Smooth muscle cell (in vitro differentiated cells): Measurements from ENCODE around the gene DNAJB13. TPM values are rescaled to one million over a fixed set of nuclear protein-coding genes. Genes with fewer than 3 reads are reported as not detected.

ENCODE experiments used
- DNase-seq: peaks from one replicate; lab custom pipeline; 2025; ENCODE audit not compliant: unreplicated experiment; lab: John Stamatoyannopoulos, UW
- H2AFZ ChIP-seq: fragments of 200-600 bp; sonication (generic); 2 replicates; pipeline ENCODE4 v1.6.0; 2016; ENCODE audit warnings: antibody characterized with exemption, low read depth, mild to moderate bottlenecking
- H3F3A ChIP-seq: fragments of 200-600 bp; sonication (generic); 2 replicates; pipeline ENCODE4 v1.6.0; 2017; ENCODE audit warnings: antibody characterized with exemption, low read depth
- H3K27ac ChIP-seq: fragments of 200-600 bp; sonication (generic); 2 replicates; pipeline ENCODE4 v1.5.1; 2016; ENCODE audit warnings: low read depth, mild to moderate bottlenecking
- H3K27me3 ChIP-seq: fragments of 200-600 bp; sonication (generic); 2 replicates; pipeline ENCODE4 v1.6.1; 2016; ENCODE audit warnings: low read depth, mild to moderate bottlenecking
- H3K36me3 ChIP-seq: fragments of 200-600 bp; sonication (generic); 2 replicates; pipeline ENCODE4 v1.5.1; 2016; ENCODE audit warnings: low read depth
- H3K4me1 ChIP-seq: fragments of 200-600 bp; sonication (generic); 2 replicates; pipeline ENCODE4 v1.5.1; 2016; ENCODE audit warnings: low read depth
- H3K4me2 ChIP-seq: fragments of 200-600 bp; sonication (generic); 2 replicates; pipeline ENCODE4 v1.6.0; 2016; ENCODE audit warnings: mild to moderate bottlenecking
- H3K4me3 ChIP-seq: fragments of 200-600 bp; sonication (generic); 2 replicates; pipeline ENCODE4 v1.5.1; 2016; ENCODE audit warnings: mild to moderate bottlenecking
- H3K79me2 ChIP-seq: fragments of 200-600 bp; sonication (generic); 2 replicates; pipeline ENCODE4 v1.6.0; 2016; ENCODE audit warnings: low read depth, mild to moderate bottlenecking
- H3K9ac ChIP-seq: fragments of 200-600 bp; sonication (generic); 2 replicates; pipeline ENCODE4 v1.6.0; 2016; ENCODE audit warnings: low read depth
- H3K9me3 ChIP-seq: fragments of 200-600 bp; sonication (generic); replicated peaks from 2 replicates; pipeline ENCODE4 v1.5.1; 2016; ENCODE audit warnings: low read depth
- H4K20me1 ChIP-seq: fragments of 200-600 bp; sonication (generic); 2 replicates; pipeline ENCODE4 v1.6.0; 2016; ENCODE audit warnings: low read depth
- CTCF ChIP-seq: fragments of 200-600 bp; sonication (generic); IDR thresholded peaks from 2 replicates; pipeline ENCODE4 v1.5.1; 2017; ENCODE audit warnings: borderline replicate concordance, mild to moderate bottlenecking, antibody characterized with exemption; ENCODE audit not compliant: insufficient read depth, poor library complexity, severe bottlenecking
- WGBS: methylation state at CpG from one replicate; pipeline ENCODE4 v1.1.7; 2016; ENCODE audit warnings: low lambda C conversion rate; 5-methylcytosine and 5-hydroxymethylcytosine counted together
- polyA plus RNA-seq: library from polyadenylated mRNA; unstranded; fragments of >200 nt; fragmentation: Nextera tagmentation; extraction: Ambion mirVana; gene quantifications from 2 replicates; pipeline ENCODE4 v1.2.1, GENCODE V29; 2016
- total RNA-seq: library from RNA; depleted of rRNA; stranded (reverse); fragments of >200 nt; gene quantifications from 2 replicates; pipeline ENCODE4 v1.2.3, GENCODE V29; 2014

Gene DNAJB13
- total and polyA plus RNA-seq, 2 experiments from 2014 or later = not detected

DNA sequence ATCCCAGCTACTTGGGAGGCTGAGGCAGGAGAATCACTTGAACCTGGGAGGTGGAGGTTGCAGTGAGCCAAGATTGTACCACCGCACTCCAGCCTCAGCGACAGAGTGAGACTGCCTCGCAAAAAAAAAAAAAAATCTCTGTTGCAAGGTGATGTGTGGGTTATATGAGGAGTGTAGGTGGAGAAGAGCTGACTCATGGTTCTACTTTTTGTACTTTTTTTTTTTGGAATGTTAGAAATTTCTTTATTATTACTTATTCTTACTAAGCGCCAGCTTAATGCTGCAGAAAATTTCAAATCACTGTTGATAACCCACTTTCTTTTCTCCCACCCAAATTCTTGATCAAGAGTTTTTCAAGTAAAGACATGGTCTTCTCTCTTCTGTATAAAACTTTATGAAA lies 29.6 kb upstream of the DNAJB13 start:
- no peaks in the 10 kb centered on the region for H3K27me3 ChIP-seq
- no peaks in the 10 kb centered on the region for H3K4me1 ChIP-seq
- H3K27ac ChIP-seq = no peak overlapping the region
- H3K4me3 ChIP-seq = no peak overlapping the region
- no peaks in the 10 kb centered on the region for H3F3A ChIP-seq
- H3K79me2 ChIP-seq = no peaks in the 10 kb centered on the region
- peaks cover 12% of the 10 kb centered on the region for H3K36me3 ChIP-seq
- no peaks in the 10 kb centered on the region for H4K20me1 ChIP-seq
- DNase-seq = no peak
- H3K4me2 ChIP-seq = no peak overlapping the region
- no peaks in the 10 kb centered on the region for H3K9me3 ChIP-seq
- 96% methylated on average over 4 of the region's 4 CpGs for WGBS
- H3K9ac ChIP-seq = no peak overlapping the region
- TF ChIP-seq CTCF = no peak
- no peak overlapping the region for H2AFZ ChIP-seq

DNA sequence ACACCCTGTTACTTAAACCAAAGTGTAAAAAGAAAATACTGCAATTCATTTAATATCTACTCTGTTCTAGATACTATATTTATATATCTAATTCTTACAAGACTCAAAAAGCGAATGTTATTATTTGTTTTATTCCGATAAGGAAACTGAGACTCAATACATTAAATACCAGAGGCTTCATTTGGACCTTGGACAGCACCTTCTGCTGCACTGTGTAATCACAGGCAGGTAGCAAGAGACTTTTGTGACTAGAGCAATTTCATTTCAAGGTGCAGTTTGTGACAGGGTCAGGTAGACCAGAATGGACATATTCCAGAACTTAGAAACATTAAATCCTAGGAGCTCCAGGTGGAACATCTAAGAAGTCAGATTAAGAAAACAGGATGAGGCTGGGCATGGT lies 21.4 kb upstream of the DNAJB13 start:
- H3K9ac ChIP-seq = no peak overlapping the region
- H2AFZ ChIP-seq = no peak overlapping the region
- peaks cover 3% of the 10 kb centered on the region for H3K36me3 ChIP-seq

DNA sequence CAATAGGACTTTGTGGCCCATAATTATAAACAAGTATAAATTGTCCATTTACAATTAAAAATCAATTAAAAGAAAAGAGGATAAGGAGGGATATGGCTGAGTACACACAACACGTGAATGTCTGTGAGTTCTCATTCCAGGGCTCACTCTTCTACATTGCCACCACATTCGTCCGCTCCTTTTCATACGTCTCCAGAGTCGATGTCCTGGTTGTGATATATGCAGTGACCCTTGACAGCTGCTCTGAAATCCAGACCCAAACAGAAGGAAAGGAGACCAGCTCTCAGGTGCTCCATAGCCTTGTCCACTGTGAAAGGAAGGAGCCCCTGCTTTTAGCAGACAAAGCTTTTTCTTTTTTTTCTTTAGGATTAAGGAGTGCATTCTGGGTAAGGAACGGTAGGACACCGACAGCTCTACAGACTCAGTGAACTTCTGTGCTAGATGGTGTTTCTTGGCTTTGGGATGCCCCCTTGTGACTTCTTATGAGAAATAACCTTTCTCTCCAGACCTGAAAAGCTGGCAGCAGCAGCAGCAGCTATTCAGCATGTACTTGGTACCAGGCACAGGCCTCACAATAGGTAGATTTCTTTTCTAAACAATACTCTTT lies 19.7 kb upstream of the DNAJB13 start:
- H3K4me1 ChIP-seq = no peaks in the 10 kb centered on the region

More for the DNA sequence above, 21.4 kb upstream of the DNAJB13 start:
- TF ChIP-seq CTCF = no peak
- no peak overlapping the region for H3K4me3 ChIP-seq
- H3F3A ChIP-seq = no peaks in the 10 kb centered on the region
- no peaks in the 10 kb centered on the region for H3K27me3 ChIP-seq
- no peaks in the 10 kb centered on the region for H3K9me3 ChIP-seq
- H3K27ac ChIP-seq = no peak overlapping the region
- 95% methylated on average over 2 of the region's 2 CpGs for WGBS
- no peak for DNase-seq
- no peaks in the 10 kb centered on the region for H3K79me2 ChIP-seq
- no peaks in the 10 kb centered on the region for H4K20me1 ChIP-seq
- no peaks in the 10 kb centered on the region for H3K4me1 ChIP-seq
- H3K4me2 ChIP-seq = no peak overlapping the region

More for the DNA sequence above, 19.7 kb upstream of the DNAJB13 start:
- no peaks in the 10 kb centered on the region for H3K79me2 ChIP-seq
- no peaks in the 10 kb centered on the region for H4K20me1 ChIP-seq
- TF ChIP-seq CTCF = peak; percentile 28
- H3K9ac ChIP-seq = no peak overlapping the region
- peaks cover 3% of the 10 kb centered on the region for H3K36me3 ChIP-seq
- no peak overlapping the region for H2AFZ ChIP-seq
- H3K27me3 ChIP-seq = no peaks in the 10 kb centered on the region
- H3K9me3 ChIP-seq = no peaks in the 10 kb centered on the region
- H3K27ac ChIP-seq = no peak overlapping the region
- H3K4me3 ChIP-seq = no peak overlapping the region
- no peak overlapping the region for H3K4me2 ChIP-seq
- WGBS = 72% methylated on average over 7 of the region's 7 CpGs
- no peaks in the 10 kb centered on the region for H3F3A ChIP-seq
- DNase-seq = no peak
